DMS153 treated with DMSO at 0.1 percent for 48 hours (cell line): Measurements from ENCODE around the gene PHLDB2.

Experiments used
- DNase-seq: peaks from one replicate; lab custom pipeline; 2025; ENCODE audit not compliant: unreplicated experiment; lab: John Stamatoyannopoulos, UW

Gene PHLDB2

DNA sequence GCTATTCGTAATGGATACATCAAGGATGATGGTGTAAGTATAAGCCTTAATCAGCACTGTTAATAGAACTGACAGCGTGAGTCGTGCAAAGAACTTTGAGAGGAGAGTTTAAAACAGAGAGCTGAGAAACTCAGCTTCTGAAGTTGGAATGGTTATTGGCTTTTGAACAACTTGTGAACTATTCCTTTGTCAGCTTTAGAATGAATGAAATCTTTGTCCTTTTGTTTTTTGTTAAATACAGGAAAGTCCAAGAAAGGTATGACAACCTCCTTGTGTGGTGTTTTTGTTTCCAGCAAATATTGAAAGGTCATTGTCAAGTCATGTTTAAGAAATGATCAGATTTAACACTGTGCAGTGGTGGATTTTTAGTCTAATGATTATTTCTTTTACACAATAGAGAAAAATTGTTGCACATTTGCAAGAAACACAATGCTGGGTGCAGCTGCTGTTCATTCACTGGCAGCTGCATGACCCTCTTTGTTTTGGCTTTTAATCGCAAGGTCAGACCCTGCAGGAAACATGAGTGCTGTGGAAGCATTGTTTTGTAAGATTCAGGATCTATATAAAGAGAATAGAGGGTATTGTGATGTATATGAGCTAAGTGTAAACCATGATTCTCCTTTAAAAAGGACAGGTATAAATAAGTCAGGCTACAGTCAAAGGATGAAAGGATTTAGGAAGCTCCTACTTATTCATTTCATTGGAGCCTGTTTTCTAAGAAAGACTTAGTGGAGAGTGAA, 98.1 kb downstream of the PHLDB2 start:
- no peak for DNase-seq

DNA sequence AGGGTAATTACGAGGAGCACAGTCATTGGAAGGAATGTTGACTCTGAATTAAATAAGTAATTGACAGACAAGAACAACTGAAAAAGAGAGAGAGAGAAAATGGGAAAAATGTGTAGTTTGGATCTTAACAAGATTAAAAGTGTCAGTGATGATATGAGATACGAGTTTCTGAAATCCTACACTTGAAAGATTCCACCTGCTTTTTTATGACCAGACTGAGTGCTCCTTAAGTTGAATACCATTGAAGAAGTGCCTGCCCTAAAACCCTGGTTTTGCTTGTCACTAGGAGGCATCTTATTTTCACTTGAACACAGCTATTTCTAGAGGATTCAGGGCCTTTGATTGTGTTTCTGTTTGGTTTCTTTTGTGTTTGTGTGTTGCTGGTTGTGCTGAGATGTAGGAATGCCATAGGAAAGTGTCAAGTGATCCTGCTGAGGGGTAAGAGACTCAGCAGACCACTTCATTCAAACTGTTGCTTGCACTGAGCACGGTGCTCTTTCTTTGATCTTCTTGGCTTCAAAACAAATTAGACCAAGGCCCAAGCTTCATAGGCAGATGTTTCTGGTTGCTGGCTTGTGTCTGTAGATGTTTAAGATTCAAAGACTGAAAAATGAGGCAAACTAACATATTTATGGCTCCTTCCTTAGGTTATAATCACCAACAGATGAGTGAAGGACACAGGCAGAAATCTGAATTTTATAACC, 102.5 kb downstream of the PHLDB2 start:
- no peak for DNase-seq

DNA sequence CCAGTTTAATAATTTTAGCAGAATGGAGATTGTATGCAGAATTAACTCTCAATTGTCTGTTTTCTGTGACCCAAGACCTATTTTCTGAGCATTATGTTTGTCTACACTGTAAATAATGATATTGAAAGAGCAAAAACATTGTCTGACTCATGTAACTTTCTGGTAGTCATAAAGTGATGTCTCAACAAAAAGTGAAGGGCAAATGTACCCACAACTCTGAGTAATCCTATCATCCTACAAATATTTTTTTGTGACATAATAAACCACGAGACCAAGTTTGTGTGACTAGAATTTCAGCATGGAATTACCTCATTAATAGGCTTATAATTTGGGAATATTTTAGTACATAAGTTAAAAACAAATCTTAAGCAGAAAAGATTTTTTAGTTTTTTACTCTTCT, 104.4 kb downstream of the PHLDB2 start:
- no peak for DNase-seq

DNA sequence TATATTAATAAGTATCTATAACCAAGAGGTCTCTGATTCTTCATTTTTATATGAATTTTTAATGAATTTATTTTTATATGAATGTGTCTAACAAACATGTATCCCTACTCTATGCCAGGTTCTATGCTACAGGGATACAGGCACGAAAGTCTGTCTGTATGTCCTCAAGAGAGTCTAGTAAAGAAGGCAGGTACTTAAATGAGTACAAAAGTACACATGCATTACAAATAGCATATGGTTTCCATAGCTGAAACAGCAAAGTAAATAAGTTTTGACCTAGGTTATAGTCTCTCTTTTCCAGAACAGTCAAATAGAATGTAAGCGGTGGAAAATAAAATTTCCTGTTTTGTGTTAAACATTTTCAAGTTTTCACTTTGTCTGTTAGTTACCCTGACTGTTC, 106.4 kb downstream of the PHLDB2 start:
- no peak for DNase-seq

DNA sequence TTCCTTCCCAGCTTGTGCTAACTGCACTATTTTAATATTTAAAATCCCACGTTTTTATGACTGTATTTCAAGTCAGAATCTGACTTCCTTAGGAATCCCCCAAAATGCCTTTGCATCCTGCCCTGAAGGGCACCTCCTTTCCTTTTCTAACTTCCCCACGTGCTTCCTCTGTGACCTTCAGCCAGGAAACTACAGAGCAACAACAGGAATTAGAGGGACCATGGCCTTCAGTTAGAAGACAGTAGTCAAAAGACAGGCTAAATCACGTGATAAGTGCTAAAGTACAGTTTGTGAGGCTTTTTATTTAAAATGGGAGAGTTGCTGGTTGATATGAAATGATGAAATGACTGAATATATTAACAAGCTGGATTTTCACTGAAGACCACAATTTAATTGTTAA, 108.0 kb downstream of the PHLDB2 start:
- no peak for DNase-seq

DNA sequence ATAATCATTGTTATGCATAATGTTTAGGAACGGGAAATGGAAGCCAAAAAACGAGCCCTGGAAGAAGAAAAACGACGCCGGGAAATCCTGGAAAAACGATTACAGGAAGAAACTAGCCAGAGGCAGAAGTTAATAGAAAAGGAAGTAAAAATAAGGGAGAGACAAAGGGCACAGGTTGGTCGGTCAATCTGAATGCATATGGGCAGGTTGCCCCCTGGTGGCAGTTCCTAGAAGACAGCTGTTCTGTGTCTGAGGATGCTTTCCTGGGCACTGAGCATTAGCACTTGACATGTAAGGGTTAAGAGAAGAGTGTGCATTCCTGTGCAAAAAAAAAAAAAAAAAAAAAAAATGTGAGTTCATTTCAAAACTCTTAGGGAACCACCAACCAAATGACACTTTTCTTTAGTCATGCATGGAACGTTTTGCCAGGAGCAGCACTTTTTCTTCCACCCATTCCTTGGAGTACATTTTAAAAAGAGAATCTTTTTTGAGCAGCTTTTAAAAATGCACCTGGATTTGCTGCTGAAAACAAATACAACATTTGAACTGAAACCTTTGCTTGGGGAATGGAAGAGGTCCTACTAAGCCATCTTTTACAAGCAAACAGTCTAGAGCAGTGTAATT, 108.7 kb downstream of the PHLDB2 start:
- peak; percentile 85 for DNase-seq

DNA sequence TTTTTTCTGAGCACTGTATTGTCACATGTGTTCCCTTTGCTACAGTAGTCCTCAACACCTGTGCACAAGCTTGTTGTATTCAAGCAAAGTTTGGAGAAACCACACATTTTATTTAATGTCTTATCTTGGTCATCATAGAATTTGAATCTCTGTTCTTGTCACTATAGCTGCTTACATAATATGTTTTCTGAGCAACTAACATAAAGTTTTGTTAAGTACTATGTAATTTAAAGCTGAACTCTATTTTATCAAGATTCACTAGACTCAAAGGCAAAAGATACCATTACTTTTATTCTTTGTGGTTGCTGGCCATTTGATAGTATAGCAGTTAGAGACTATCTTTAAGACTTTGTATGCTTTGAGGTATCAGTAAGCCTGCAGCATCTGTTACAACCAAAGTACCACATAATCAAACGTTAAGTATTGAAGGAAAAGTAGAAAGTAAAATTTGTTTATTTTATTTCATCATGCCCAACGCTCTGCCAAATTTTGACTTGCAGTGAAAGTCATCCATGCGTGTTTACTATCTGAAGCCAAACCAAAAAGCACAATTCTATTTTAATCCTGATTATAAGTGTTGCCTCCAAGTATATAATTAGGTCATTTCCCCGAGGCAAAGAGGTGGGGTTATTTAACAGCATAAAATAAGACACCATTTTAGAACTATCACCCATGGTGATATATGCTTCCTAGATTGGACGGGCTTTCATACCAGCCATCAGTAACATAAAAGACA, 109.4 kb downstream of the PHLDB2 start:
- DNase-seq, result no peak

DNA sequence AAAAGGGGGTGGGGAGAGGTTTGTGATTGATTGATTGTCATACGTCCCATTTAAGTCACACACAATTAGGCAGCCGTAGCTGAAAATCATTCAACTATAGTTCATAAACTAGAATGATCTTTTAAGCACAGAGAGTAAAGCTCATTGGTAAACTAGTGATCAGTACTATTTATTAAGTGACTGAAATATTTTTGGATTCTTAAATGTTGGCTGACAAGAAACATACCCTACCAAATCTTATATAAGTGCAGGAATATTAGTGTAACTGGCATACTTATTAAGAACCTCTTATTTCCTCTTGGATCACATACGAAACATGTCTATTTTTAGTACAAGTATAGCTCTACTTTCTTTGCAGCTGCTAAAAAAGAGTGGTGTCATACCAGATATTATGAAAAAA, 111.3 kb downstream of the PHLDB2 start:
- DNase-seq, result no peak

DNA sequence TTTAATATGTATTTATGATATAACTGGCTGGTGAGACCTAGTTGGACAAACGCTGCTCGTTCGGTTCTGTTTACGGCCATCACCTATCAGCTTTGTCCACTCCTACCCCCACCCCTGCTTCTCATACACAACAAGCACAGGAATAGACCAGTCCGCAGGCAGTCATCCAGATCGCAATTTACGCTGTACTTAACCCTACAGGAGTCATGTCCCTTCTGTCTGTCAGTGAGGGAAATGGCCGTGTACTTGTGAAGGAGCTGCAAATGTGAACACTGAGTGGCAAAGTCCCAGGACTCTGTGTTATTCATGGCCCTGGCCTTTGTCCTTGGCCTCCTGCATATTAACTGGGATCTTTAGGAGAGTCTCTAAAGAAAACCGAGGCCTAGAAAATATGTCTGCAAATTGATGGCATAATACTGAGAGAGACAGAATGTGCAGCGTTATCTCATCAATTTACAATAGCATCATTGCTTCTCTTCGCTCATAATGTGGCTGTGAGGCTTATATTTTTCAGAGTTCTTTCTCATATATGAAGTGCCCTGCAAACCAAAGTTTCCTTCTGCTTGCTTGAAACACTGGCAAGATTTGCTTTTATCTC, 112.6 kb downstream of the PHLDB2 start:
- DNase-seq, result no peak

DNA sequence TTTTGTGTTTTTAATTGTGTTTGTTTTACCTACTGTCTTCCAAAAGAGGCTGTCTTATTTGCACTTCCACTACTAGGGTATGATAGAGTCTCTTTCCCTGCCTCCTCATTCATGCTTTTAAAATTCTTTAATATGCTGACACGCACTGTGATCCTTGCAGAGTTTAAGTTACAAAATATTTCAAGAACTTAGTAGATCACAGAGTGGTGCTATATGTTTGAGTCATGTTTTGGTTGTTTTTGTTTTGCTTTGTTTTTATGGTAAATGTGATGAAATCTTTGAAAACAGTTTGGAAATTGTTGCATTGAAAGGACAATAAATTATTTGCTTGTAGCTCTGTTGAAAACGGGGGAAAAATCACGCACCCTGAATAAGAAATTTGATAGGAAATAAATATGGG, 113.8 kb downstream of the PHLDB2 start:
- no peak for DNase-seq

DNA sequence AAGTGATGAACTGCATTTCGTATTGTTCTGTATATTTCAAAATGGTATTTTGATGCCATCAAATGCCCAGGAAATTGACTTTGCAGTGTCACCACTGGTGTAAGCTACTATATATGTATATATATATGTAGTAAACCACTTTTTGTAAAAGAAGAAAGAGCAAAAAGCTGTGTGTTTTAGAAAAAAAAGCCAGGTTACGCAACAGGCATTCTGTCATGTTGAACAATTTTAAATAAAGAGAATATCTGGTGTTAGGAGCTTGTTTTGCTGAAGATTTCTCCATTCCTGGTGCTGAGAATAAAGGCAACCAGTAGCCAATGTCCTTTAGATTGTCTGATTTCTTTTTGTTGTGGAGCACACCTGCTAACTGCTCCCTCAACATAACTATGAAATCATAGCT, 116.1 kb downstream of the PHLDB2 start:
- no peak for DNase-seq

DNA sequence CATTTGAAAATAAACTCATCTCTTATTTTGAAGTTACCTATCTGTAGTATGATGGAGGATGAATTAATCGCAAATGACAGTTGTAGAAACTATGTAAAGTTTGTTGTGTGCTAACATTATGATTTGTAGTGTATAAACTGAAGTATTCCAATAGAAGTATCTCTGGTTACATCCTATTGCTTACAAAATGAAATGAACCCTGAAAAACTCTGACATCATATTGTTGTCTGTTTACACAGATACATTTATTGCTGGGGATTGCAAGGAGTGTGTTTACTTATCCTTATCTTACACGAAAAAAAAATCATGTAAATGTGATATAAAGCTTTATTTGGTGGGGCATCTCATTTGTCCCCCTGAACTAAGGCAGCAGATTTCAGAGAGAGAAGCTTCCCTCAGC, 117.2 kb downstream of the PHLDB2 start:
- DNase-seq, result no peak

DNA sequence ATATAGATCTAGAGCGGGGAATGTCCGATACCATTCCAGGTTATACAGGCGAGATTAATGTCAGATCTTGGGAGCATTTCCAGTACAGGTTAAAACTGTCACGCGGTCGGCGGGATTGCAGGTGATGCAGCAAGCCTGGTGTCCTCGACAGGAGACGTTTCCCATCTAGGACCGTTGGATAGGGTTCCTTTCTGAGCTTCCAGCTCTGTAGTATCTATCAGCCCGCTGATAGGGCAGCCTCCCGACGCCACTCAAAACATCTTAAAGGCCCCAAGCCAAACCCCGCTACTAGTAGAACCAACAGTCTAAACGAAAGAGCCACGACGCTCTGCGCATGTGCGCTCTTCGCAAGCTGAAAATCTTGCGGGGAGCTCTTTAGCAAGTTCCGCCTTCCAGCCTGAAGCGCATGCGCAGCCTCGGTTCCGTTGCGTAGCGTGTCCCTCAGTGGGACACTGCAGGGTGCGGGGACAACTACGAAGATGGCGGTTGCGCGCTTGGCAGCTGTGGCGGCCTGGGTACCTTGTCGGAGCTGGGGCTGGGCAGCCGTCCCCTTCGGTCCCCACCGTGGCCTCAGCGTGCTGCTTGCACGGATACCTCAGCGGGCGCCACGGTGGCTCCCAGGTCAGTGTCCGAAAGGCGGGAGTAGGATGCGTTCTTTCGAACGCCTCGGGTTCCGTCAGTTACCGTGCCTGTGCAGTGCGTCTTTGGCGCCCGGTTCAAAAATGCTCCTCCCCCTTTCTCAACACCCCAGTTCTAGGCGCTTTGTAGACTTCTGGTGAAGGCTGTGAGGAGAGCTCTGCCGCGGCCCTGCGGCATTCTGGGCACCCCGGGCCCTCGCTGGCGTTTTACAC, 119.7 kb downstream of the PHLDB2 start, which contains the start of gene ABHD10:
Gene ABHD10 (plus strand): TSS at position 444 of the 851 bp plus-strand sequence. CDS start 36 bp downstream, at position 480.
- peak; percentile 97 for DNase-seq

DNA sequence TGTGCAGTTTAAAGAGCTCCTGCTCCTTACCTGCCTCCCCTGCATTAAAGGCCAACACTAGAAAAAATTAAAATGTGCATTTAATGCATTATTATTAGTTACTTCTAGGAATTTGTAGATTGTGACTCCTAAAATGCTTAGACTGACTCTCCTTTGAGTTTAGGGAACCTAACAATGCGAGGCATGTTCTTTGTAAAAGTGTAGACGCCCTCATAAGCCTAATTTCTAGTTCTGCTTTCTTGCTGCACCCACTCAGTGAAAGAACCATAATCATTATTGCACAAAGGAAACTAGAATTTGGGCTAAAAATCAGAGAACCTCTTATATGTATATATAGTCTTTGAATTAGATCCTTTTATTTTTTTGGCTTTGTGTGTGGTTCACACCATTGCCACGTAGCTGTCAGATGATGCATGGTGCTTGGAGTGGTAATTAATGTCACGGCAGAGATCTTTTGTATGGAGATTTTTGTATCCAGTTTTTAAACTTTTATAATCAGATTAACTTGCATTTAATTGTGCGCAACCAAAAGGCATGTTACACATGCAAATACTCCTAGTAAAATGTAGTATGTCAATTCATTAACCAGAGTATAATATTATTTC, 120.5 kb downstream of the PHLDB2 start:
- DNase-seq, result no peak

DNA sequence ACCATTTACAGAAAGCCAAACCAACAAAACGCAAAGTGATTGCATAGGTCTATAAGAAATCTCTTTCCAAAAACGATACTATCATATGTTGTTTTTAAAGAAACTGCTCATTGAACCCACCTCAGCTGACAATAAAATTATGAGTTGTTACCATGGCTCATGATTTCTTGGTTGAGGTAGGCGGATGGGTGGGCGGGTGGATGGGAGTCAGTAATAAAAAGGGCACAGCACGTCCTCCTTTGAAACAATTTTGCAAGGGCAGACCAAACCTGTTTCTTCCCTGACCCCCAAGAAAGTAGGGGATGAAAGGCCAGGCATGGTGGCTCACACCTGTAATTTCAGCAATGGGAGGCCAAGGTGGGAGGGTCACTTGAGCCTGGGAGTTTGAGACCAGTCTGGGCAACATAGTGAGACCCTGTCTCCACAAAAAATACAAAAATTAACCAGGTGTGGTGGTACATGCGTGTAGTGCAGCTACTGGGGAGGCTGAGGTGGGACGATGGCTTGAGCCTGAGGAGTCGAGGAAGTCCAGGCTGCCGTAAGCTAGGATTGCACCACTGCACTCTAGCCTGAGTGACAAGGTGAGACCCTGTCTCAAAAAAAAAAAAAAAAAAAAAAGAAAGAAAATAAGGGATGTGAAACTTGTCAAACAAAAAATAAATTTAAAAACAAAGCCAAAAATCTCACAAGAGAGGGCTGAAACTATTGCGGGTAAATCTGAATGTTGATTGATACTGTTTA, 121.8 kb downstream of the PHLDB2 start:
- DNase-seq, result no peak

DNA sequence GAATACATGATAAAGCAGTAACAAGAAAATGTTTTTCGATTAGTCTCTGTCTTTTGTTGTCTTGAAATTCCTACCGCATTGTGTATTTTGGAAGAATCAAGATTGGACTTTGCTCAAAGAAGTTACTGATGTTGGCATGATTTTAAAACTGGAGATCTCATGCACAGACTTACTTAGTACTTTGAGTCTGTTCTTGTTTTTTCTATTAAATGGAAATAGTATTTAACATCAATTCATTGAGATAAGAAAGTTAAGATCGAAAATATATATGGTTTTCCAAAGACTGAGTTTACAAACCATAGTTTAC, 122.3 kb downstream of the PHLDB2 start:
- DNase-seq, result no peak

DNA sequence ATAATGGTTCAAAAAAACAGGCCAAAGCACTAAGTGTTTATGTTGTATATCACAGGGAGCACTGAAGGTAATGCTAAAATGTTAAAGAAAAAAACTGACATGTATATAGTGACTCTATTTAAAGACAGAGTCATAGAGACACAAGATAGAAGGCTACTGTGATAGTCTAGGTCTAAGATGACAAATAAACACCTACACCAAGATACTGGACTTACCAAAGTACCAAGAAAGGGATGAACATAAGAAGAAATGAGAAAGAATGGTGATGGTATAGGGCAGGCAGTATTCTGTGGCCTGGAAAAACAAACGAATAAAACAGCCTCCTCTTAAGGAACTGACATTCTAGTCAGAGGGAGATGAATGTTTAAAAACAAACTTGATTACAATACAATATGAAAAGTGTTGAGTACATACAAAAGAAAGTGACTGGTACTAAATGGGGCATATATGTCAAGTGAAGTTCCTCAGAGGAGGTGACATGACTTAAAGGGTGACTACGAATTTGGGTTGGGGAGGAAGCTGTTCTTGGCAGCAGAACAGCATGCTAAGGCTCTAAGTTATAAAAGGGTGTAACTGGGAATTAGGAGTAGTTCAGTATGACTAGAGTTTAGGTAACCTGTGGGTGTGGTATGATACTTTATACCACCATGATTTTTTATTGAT, 125.7 kb downstream of the PHLDB2 start:
- DNase-seq, result no peak

DNA sequence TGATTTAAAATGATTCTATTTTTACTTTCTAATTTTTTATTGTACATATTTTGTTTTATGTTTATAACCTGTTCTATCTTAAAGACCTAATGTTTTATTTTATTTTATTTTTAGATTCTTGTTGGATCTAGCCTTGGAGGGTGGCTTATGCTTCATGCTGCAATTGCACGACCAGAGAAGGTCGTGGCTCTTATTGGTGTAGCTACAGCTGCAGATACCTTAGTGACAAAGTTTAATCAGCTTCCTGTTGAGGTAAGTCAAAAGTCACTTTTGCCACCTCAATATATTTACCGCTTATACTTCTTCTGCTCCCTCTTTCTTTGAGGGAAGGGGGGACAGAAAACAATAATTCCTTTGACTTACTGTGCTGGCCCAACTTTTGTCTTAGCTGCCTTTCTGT, 127.7 kb downstream of the PHLDB2 start:
- no peak for DNase-seq
